Ovary (tissue), 3 donors: ENCODE results near the gene BRINP3.

ENCODE experiments used
- EP300 ChIP-seq: sonication (generic); formaldehyde crosslinking; IDR thresholded peaks from one replicate; pipeline ENCODE4 v1.6.1; 2017; ENCODE audit warnings: antibody characterized with exemption
- POLR2A ChIP-seq: fragments of 450-650 bp; IDR thresholded peaks from one replicate; pipeline ENCODE4 v1.6.1; 2017; ENCODE audit warnings: antibody characterized with exemption, mild to moderate bottlenecking, moderate library complexity
- TF ChIP-seq, protein P1 (sequence below), 3 donors: fragments of 450-650 bp in 2 of 3; fragments of 200-600 bp in 1 of 3; IDR thresholded peaks; one replicate each; pipeline versions ENCODE4 v1.5.1 to v1.8.0; 2016 to 2022; ENCODE audit warnings: antibody characterized with exemption in 3 of 3, mild to moderate bottlenecking in 1 of 3
- donor health status: DM: no; HTN: no; CAD: no.

DNA sequence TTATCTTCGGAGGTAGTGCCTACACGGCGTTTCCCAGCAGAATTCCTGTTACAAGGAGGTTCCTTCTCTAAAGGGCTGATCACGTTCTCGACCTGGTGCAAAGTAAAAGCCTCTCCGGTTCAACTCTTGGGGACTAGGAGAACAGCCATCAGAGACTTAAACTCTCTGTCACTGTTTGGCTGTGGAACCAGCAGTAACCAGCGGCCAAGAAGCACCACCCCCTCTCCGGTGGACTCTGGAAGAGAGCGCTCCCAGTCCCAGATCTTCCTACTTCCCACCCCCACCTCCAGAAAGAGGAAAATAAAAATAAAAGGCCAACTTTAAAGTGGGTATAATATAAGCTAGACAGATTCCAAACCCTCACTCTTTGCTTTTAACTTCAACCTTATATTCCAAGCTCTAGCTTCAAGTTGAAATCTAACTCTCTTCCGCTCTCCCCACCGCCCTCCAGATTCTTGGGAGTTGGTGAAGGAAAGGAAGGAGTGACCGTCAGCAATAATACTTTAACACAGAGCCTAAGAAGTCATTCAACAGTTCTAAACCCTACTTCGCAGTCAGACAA lies 2.9 kb downstream of the BRINP3 start:
- TF ChIP-seq EP300 (no peak), POLR2A (no peak)
- TF ChIP-seq, protein P1, sequence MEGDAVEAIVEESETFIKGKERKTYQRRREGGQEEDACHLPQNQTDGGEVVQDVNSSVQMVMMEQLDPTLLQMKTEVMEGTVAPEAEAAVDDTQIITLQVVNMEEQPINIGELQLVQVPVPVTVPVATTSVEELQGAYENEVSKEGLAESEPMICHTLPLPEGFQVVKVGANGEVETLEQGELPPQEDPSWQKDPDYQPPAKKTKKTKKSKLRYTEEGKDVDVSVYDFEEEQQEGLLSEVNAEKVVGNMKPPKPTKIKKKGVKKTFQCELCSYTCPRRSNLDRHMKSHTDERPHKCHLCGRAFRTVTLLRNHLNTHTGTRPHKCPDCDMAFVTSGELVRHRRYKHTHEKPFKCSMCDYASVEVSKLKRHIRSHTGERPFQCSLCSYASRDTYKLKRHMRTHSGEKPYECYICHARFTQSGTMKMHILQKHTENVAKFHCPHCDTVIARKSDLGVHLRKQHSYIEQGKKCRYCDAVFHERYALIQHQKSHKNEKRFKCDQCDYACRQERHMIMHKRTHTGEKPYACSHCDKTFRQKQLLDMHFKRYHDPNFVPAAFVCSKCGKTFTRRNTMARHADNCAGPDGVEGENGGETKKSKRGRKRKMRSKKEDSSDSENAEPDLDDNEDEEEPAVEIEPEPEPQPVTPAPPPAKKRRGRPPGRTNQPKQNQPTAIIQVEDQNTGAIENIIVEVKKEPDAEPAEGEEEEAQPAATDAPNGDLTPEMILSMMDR (IDR thresholded peaks at IDR 0.05), result no peak
